OCI-LY3 (cell line): ENCODE results near the gene COG5.

Experiments
- H2AFZ ChIP-seq: fragments of 200-600, 300-600 bp; shearing (Covaris generic); 2 replicates; pipeline ENCODE4 v1.6.0; 2014; ENCODE audit warnings: antibody characterized with exemption, low read depth, low read length
- H3K27ac ChIP-seq: fragments of 200-600, 300-600 bp; sonication (generic); 2 replicates; pipeline ENCODE4 v1.5.1; 2014; ENCODE audit warnings: mild to moderate bottlenecking, low read length, moderate library complexity, mixed read lengths
- H3K27me3 ChIP-seq: fragments of 200-600, 300-600 bp; sonication (generic); 2 replicates; pipeline ENCODE4 v1.6.1; 2014; ENCODE audit warnings: low read depth, low read length, mixed read lengths
- H3K36me3 ChIP-seq: fragments of 200-600, 300-600 bp; sonication (generic); replicated peaks from 2 replicates; pipeline ENCODE3; 2014; ENCODE audit warnings: low read depth, low read length, mixed read lengths
- H3K4me1 ChIP-seq: fragments of 300-600, 200-600 bp; sonication (generic); 2 replicates; pipeline ENCODE4 v1.6.1; 2014; ENCODE audit warnings: low read length, mixed read lengths
- H3K4me2 ChIP-seq: fragments of 200-600, 300-600 bp; sonication (generic); 2 replicates; pipeline ENCODE4 v1.6.1; 2014; ENCODE audit warnings: low read length, mixed read lengths
- H3K4me3 ChIP-seq: fragments of 300-600, 200-600 bp; sonication (generic); 2 replicates; pipeline ENCODE4 v1.5.1; 2014; ENCODE audit warnings: antibody characterized with exemption, mild to moderate bottlenecking, low read length, moderate library complexity
- H3K79me2 ChIP-seq: fragments of 300-600, 200-600 bp; shearing (Covaris generic); 2 replicates; pipeline ENCODE4 v1.6.1; 2014; ENCODE audit warnings: mild to moderate bottlenecking, low read length, mixed read lengths
- H3K9ac ChIP-seq: fragments of 300-600, 200-600 bp; shearing (Covaris generic); 2 replicates; pipeline ENCODE4 v1.6.0; 2014; ENCODE audit warnings: mild to moderate bottlenecking, low read length, moderate library complexity
- H3K9me3 ChIP-seq: fragments of 200-600, 300-600 bp; shearing (Covaris generic); 2 replicates; pipeline ENCODE4 v1.6.1; 2014; ENCODE audit warnings: low read length, mixed read lengths; ENCODE audit not compliant: insufficient read depth
- H4K20me1 ChIP-seq: fragments of 200-600, 300-600 bp; sonication (generic); 2 replicates; pipeline ENCODE4 v1.6.1; 2016; ENCODE audit warnings: low read length, mixed read lengths; ENCODE audit not compliant: insufficient read depth
- CTCF ChIP-seq: fragments of 200-600, 300-600 bp; sonication (generic); IDR thresholded peaks from 2 replicates; pipeline ENCODE4 v1.5.1; 2014; ENCODE audit warnings: antibody characterized with exemption, low read length, low read depth
- EZH2phosphoT487 ChIP-seq: fragments of 200-600 bp; shearing (Covaris generic); IDR thresholded peaks from 2 replicates; pipeline ENCODE4 v1.6.1; 2018; ENCODE audit warnings: antibody characterized with exemption, mixed run types, low read depth

The COG5 gene

GRCh38 chr7:107212725-107213124 is 351.0 kb downstream of the COG5 start:
- H2AFZ ChIP-seq: no peak overlapping the region
- no peak overlapping the region for H3K9ac ChIP-seq
- H3K79me2 ChIP-seq: no peaks in the 10 kb centered on the region
- H3K27ac ChIP-seq: no peak overlapping the region
- TF ChIP-seq EZH2phosphoT487: no peak
- no peak for TF ChIP-seq CTCF
- no peak overlapping the region for H3K4me2 ChIP-seq
- peaks cover 11% of the 10 kb centered on the region; the same call in 1 of the 2 replicates for H3K9me3 ChIP-seq
- H3K27me3 ChIP-seq: no peaks in the 10 kb centered on the region
- no peaks in the 10 kb centered on the region for H4K20me1 ChIP-seq
- H3K36me3 ChIP-seq: peaks cover 8% of the 10 kb centered on the region
- no peaks in the 10 kb centered on the region for H3K4me1 ChIP-seq
- no peak overlapping the region for H3K4me3 ChIP-seq

- Histone ChIP-seq H2AFZ (no peak overlapping the region), H3K4me3 (no peak overlapping the region), H3K9ac (no peak overlapping the region), H3K4me1 (no peaks in the 10 kb centered on the region), H3K27ac (no peak overlapping the region), H4K20me1 (no peaks in the 10 kb centered on the region), H3K79me2 (no peaks in the 10 kb centered on the region), H3K36me3 (peaks cover 17% of the 10 kb centered on the region), H3K4me2 (no peak overlapping the region), H3K9me3 (peaks cover 11% of the 10 kb centered on the region; the same call in 1 of the 2 replicates), H3K27me3 (no peaks in the 10 kb centered on the region)
- TF ChIP-seq CTCF (peak; percentile 13; the same call in 1 of the 2 replicates), EZH2phosphoT487 (no peak)
Measured at GRCh38 chr7:107210400-107210799, 353.3 kb downstream of the COG5 start.

- Histone ChIP-seq H3K27ac (no peak overlapping the region), H3K4me2 (no peak overlapping the region), H3K9ac (no peak overlapping the region), H3K4me3 (no peak overlapping the region), H3K27me3 (no peaks in the 10 kb centered on the region), H3K4me1 (no peaks in the 10 kb centered on the region), H2AFZ (no peak overlapping the region), H4K20me1 (no peaks in the 10 kb centered on the region), H3K36me3 (peaks cover 21% of the 10 kb centered on the region), H3K9me3 (peaks cover 11% of the 10 kb centered on the region; the same call in 1 of the 2 replicates), H3K79me2 (no peaks in the 10 kb centered on the region)
- no peak for TF ChIP-seq EZH2phosphoT487
- no peak for TF ChIP-seq CTCF
Measured at GRCh38 chr7:107209565-107209964, 354.2 kb downstream of the COG5 start.

GRCh38 chr7:107208563-107208962 is 355.2 kb downstream of the COG5 start:
- no peak for TF ChIP-seq EZH2phosphoT487
- H3K79me2 ChIP-seq: no peaks in the 10 kb centered on the region
- H4K20me1 ChIP-seq: no peaks in the 10 kb centered on the region
- no peak overlapping the region for H2AFZ ChIP-seq
- H3K4me3 ChIP-seq: no peak overlapping the region
- H3K4me1 ChIP-seq: no peaks in the 10 kb centered on the region
- H3K9ac ChIP-seq: no peak overlapping the region
- H3K4me2 ChIP-seq: no peak overlapping the region
- H3K27ac ChIP-seq: no peak overlapping the region
- H3K36me3 ChIP-seq: peaks cover 22% of the 10 kb centered on the region
- no peaks in the 10 kb centered on the region for H3K27me3 ChIP-seq
- peaks cover 2% of the 10 kb centered on the region; the same call in 1 of the 2 replicates for H3K9me3 ChIP-seq
